ENCODE data around the gene OAS2. TPM values are rescaled to one million over a fixed set of nuclear protein-coding genes. Genes with fewer than 3 reads are reported as not detected.
A peak's percentile ranks its signal among the peaks of the same experiment; 100 is the strongest.

Gene OAS2
- total and polyA plus RNA-seq, 10 of the 15 experiments (the other 5 are each of a cell fraction or from before 2014, with no cell fraction given): 32.4 to 290 (median 90.2) TPM

GRCh38 chr12:112979041-112979680 is 842 bp downstream of the OAS2 start (continued):
- TF ChIP-seq RAD21 (IDR thresholded peaks at IDR 0.05; ENCODE audit: insufficient read depth, low read depth, low read length) (no peak), RAD51 (IDR thresholded peaks at IDR 0.05) (peak; percentile 80), NFIC (IDR thresholded peaks at IDR 0.05; ENCODE audit: low read depth, low read length) (no peak), MTA2 (IDR thresholded peaks at IDR 0.05; ENCODE audit: low read depth) (0 out of 2 replicates have a peak, but pooled peaks have one; percentile 8), CHD4 (IDR thresholded peaks at IDR 0.05) (no peak), POU2F2 (IDR thresholded peaks at IDR 0.05; ENCODE audit: borderline replicate concordance, low read depth, low read length) (0 out of 3 replicates have a peak, but pooled peaks have one; percentile 45), SIN3A (IDR thresholded peaks at IDR 0.05; ENCODE audit: low read depth, low read length) (no peak), MXI1 (IDR thresholded peaks at IDR 0.05; ENCODE audit: low read depth, low read length) (peak; percentile 71), RBBP5 (conservative IDR thresholded peaks at IDR 0.05) (no peak), MEF2A (IDR thresholded peaks at IDR 0.05; ENCODE audit: insufficient read depth, low read depth, low read length) (no peak), BCL11A (IDR thresholded peaks at IDR 0.05; ENCODE audit: low read depth, low read length) (no peak), NFXL1 (IDR thresholded peaks at IDR 0.05; ENCODE audit: borderline replicate concordance) (no peak; the same call in 1 of the 2 replicates), RUNX3 (IDR thresholded peaks at IDR 0.05; ENCODE audit: low read length) (0 out of 2 replicates have a peak, but pooled peaks have one; percentile 47), NR2F1 (conservative IDR thresholded peaks at IDR 0.05) (no peak), ZNF622 (IDR thresholded peaks at IDR 0.05) (no peak), TAF1 (IDR thresholded peaks at IDR 0.05; ENCODE audit: borderline replicate concordance, low read depth, low read length) (no peak), PML (IDR thresholded peaks at IDR 0.05; ENCODE audit: low read length) (no peak), DPF2 (IDR thresholded peaks at IDR 0.05) (no peak), TCF7 (IDR thresholded peaks at IDR 0.05; ENCODE audit: borderline replicate concordance) (no peak), RELA (IDR thresholded peaks at IDR 0.05; ENCODE audit: borderline replicate concordance, partially characterized antibody) (no peak), E2F4 (IDR thresholded peaks at IDR 0.05; ENCODE audit: low read depth, low read length) (no peak), ZBTB33 (IDR thresholded peaks at IDR 0.05) (no peak), CHD2 (IDR thresholded peaks at IDR 0.05; ENCODE audit: borderline replicate concordance, low read depth, low read length) (0 out of 2 replicates have a peak, but pooled peaks have one; percentile 23), USF1 (IDR thresholded peaks at IDR 0.05; ENCODE audit: borderline replicate concordance, extremely low read length, insufficient read depth, low read depth, low read length) (peak; percentile 59), JUNB (IDR thresholded peaks at IDR 0.05) (no peak), SKIL (IDR thresholded peaks at IDR 0.05; ENCODE audit: low read depth, poor library complexity, severe bottlenecking) (no peak), MYC (IDR thresholded peaks at IDR 0.05; ENCODE audit: insufficient read depth, insufficient read length, insufficient replicate concordance, low read length, severe bottlenecking) (no peak), YBX1 (IDR thresholded peaks at IDR 0.05) (no peak)
